Lower lobe of right lung (tissue), 2 donors: Measurements from ENCODE around the gene DCTN2. TPM values are rescaled to one million over a fixed set of nuclear protein-coding genes. Genes with fewer than 3 reads are reported as not detected.

Experiments used
- ATAC-seq, 2 donors: fragments of 200-7000 bp; cut with Tn5 transposase; one replicate each; pipeline ENCODE4 v1.9.1; 2020 to 2022; ENCODE audit warnings: mild to moderate bottlenecking in 2 of 2, moderate library complexity in 2 of 2
- DNase-seq: peaks from one replicate; pipeline ENCODE4 v3.0.0-alpha.2; 2020
- H3K27ac ChIP-seq: fragments of 200-600 bp; one replicate; pipeline ENCODE4 v1.8.0; 2022
- H3K27me3 ChIP-seq: fragments of 200-600 bp; one replicate; pipeline ENCODE4 v1.8.0; 2022; ENCODE audit warnings: low read depth
- H3K36me3 ChIP-seq: fragments of 200-600 bp; one replicate; pipeline ENCODE4 v1.8.0; 2022; ENCODE audit warnings: mild to moderate bottlenecking
- H3K4me1 ChIP-seq: fragments of 200-600 bp; one replicate; pipeline ENCODE4 v1.8.0; 2022
- H3K4me3 ChIP-seq: fragments of 200-600 bp; one replicate; pipeline ENCODE4 v1.8.0; 2022; ENCODE audit warnings: mild to moderate bottlenecking
- H3K9me3 ChIP-seq: fragments of 200-600 bp; one replicate; pipeline ENCODE4 v1.8.0; 2022
- intact Hi-C: fragments of 100-400 bp; cut with DNase I; formaldehyde crosslinking; loops from one replicate; pipeline ENCODE4 v1.11.0; 2022
- total RNA-seq: library from RNA; stranded (reverse); fragmentation: NEBNext Ultra II Directional; extraction: Animal tissue kit (Norgen Biotek cat#: 25700); gene quantifications from one replicate; pipeline ENCODE4 v1.2.1, GENCODE V29; 2021
- TF ChIP-seq, protein P1 (sequence below): fragments of 200-600 bp; IDR thresholded peaks from one replicate; pipeline ENCODE4 v1.8.0; 2022; ENCODE audit warnings: antibody characterized with exemption, mild to moderate bottlenecking
- donor health status: DM: no; HTN: yes; CAD: no; lungs with severe emphysema.

Gene DCTN2
- total RNA-seq, 1 donor from 2014 or later: 88.3 TPM

DNA sequence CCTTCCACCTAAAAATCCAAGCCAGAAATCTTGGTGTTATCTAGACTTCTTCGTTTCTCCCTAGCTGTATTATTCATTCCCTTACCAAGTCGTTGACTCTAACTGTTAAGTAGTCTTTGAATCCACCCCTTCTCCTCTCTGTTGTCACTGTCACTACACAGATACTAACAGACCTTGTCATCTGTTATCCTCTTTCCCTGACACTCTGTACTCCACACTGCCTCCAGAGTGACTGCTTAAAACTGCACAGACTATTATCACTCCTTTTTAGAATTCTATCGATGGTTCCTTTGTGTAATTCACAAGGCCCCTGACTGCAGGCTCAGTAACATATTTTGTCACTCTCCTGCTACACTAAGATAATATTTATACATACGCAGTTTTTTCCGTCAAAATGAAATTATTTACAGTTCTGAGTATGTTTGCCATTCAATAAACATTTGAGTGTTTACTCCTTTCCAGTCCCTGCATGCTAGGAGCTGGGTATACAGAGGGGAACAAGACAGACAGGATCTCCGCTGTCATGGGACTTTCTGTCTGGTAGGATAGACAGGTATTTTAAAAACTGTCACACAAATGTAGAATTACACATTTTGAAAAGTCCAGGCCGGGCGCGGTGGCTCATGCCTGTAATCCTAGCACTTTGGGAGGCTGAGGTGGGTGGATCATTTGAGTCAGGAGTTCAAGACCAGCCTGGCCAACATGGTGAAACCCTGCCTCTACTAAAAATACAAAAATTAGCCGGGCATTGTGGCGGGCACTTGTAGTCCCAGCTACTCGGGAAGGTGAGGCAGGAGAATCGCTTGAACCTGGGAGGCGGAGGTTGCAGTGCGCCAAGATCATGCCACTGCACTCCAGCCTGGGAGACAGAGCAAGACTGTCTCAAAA, 55.4 kb downstream of the DCTN2 start:
- Histone ChIP-seq H3K27me3 (no peaks in the 10 kb centered on the region), H3K4me3 (no peak overlapping the region), H3K4me1 (peaks cover 15% of the 10 kb centered on the region), H3K27ac (no peak overlapping the region), H3K9me3 (no peaks in the 10 kb centered on the region), H3K36me3 (peaks cover 54% of the 10 kb centered on the region)
- TF ChIP-seq, protein P1, sequence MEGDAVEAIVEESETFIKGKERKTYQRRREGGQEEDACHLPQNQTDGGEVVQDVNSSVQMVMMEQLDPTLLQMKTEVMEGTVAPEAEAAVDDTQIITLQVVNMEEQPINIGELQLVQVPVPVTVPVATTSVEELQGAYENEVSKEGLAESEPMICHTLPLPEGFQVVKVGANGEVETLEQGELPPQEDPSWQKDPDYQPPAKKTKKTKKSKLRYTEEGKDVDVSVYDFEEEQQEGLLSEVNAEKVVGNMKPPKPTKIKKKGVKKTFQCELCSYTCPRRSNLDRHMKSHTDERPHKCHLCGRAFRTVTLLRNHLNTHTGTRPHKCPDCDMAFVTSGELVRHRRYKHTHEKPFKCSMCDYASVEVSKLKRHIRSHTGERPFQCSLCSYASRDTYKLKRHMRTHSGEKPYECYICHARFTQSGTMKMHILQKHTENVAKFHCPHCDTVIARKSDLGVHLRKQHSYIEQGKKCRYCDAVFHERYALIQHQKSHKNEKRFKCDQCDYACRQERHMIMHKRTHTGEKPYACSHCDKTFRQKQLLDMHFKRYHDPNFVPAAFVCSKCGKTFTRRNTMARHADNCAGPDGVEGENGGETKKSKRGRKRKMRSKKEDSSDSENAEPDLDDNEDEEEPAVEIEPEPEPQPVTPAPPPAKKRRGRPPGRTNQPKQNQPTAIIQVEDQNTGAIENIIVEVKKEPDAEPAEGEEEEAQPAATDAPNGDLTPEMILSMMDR: no peak
- intact Hi-C loops: no loop called here
- no peak for ATAC-seq
- DNase-seq: no peak

DNA sequence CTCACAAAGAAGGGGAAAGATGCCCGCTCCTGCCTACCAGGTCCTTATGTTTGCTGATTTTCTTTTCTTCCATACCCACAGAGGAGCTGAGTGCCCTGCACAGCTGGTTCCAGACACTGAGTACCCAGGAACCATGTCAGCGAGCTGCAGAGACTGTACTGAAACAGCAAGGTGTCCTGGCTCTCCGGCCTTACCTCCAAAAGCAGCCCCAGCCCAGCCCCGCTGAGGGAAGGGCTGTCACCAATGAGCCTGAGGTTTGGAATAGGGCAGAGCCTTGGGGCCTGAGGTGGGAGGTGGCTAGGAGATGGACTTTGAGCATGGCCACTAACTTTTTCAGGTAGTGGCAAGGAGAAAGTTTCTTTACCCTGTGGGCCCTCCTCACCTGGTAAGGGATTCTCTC, 56.9 kb downstream of the DCTN2 start:
- H3K4me1 ChIP-seq: peaks cover 15% of the 10 kb centered on the region
- no peaks in the 10 kb centered on the region for H3K9me3 ChIP-seq
- H3K27me3 ChIP-seq: no peaks in the 10 kb centered on the region
- H3K27ac ChIP-seq: no peak overlapping the region
- peaks cover 48% of the 10 kb centered on the region for H3K36me3 ChIP-seq
- intact Hi-C loops: no loop called here
- ATAC-seq (no peak), DNase-seq (no peak)
- no peak overlapping the region for H3K4me3 ChIP-seq
- TF ChIP-seq, protein P1: no peak

DNA sequence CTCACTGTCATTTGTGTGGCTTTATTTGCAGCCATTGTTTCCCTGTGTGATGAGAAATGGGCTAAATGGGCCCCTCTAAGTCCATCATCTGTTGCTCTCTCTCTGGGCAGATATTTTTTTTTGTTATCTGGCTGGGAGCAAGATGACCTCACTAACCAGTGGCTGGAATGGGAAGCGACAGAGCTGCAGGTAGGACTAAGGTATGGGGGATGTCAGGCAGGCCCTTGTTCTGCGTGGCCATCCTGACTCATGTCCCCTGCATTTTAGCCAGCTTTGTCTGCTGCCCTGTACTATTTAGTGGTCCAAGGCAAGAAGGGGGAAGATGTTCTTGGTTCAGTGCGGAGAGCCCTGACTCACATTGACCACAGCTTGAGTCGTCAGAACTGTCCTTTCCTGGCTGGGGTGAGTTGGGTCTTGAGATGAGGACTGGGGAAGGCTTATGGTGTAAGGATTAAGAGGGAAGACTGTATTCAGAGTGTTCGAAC, 57.8 kb downstream of the DCTN2 start:
- TF ChIP-seq, protein P1: no peak
- Histone ChIP-seq H3K27me3 (no peaks in the 10 kb centered on the region), H3K27ac (no peak overlapping the region), H3K4me1 (peaks cover 15% of the 10 kb centered on the region), H3K36me3 (peaks cover 44% of the 10 kb centered on the region), H3K4me3 (peak overlapping the region; percentile 94), H3K9me3 (no peaks in the 10 kb centered on the region)
- ATAC-seq (no peak), DNase-seq (no peak)
- intact Hi-C loops: no loop called here

DNA sequence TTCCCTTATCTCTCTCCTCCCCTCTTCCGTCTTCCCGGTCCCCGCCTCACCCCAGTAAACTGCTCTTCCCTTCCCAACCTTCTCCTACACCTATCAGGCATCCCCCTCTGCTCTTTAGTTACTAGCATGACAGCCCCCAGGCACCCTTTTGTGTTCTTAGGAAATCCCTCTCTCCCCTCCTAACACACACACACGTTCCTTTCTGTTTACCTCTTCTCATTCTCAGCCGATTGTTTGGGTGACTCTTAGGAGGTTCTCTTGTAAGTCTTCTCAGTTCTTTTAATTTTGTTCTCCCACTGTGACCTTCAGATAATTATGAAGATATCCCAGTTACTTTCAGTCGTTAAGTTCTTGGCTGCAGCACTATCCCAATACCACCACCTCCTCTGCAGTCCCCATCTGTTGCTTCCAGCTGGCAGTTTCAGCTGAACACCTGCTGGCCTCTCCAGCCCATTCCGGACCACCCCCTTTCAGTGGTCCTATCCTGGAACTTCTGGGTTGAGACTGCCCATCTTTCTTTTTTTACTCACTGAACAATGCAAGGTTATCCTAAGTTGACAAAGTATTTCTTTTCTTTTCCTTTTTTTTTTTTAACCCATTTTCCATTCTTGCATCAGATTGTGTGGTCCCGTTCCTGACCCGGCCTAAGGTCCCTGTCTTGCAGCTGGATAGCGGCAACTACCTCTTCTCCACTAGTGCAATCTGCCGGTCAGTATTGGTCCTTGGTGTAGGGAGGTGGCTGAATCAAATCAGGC, 58.4 kb downstream of the DCTN2 start:
- no peak for DNase-seq
- Histone ChIP-seq H3K36me3 (peaks cover 40% of the 10 kb centered on the region), H3K4me3 (peak overlapping the region; percentile 94), H3K9me3 (no peaks in the 10 kb centered on the region), H3K27ac (peak overlapping the region; percentile 78), H3K27me3 (no peaks in the 10 kb centered on the region), H3K4me1 (peaks cover 15% of the 10 kb centered on the region)
- ATAC-seq: no peak
- TF ChIP-seq, protein P1: no peak
- intact Hi-C loops: no loop called here

DNA sequence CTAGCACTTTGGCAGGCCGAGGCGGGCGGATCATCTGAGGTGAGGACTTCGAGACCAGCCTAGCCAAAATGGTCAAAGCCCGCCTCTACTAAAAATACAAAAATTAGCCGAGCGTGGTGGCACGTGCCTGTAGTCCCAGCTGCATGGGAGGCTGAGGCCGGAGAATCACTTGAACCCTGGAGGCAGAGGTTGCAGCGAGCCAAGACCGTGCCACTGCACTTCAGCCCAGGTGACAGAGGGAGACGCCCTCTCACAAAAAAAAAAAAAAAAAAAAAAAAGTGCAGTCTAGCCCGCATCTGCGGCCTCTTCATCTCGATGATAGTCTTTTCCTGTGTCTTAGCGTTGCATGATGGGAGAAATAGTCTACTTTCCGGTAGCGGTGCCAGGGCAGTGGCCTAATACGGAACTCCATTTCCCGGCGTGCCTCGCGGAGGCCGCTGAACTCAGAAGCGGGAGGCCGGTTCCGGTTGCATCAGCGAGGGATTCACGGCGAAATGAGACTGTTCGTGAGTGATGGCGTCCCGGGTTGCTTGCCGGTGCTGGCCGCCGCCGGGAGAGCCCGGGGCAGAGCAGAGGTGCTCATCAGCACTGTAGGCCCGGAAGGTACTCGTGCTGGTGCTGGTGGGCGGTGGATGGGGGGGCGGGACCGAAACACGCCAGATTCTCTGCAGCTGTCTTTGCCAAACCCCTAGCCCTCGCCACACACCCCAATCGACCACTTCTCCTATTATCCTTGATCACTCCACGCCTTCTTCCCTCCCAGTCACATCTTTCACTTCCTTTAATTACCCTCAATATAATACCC, 59.2 kb downstream of the DCTN2 start, which contains the start of gene MARS1:
Gene MARS1, plus strand, starts transcription at position 472 of the 805 bp plus-strand sequence. Its CDS starts 23 bp downstream, at position 495.
- DNase-seq (peak; percentile 97), ATAC-seq (peak; percentile 98 to 99)
- Histone ChIP-seq H3K4me3 (peak within 1 kb of the TSS; percentile 94), H3K36me3 (peaks cover 38% of the 10 kb centered on the region), H3K27me3 (no peaks in the 10 kb centered on the region), H3K4me1 (peaks cover 15% of the 10 kb centered on the region), H3K9me3 (no peaks in the 10 kb centered on the region), H3K27ac (peak within 1 kb of the TSS; percentile 78)
- intact Hi-C loops: no loop called here
- TF ChIP-seq, protein P1: no peak
